Mammary epithelial cell (primary cell): ENCODE data around the gene HSPA1A.

Experiments
- CTCF ChIP-seq, 2 donors: IDR thresholded peaks in 1 of 2; conservative IDR thresholded peaks in 1 of 2; 2 replicates each; pipeline ENCODE4 v1.5.1; 2011 to 2012; ENCODE audit warnings: inconsistent platforms in 2 of 2, low read length in 2 of 2, mild to moderate bottlenecking in 2 of 2, control low read depth in 1 of 2, low read depth in 1 of 2; ENCODE audit not compliant: insufficient read depth in 1 of 2; ENCODE audit errors: extremely low read depth in 1 of 2
- EZH2 ChIP-seq: IDR thresholded peaks from 2 replicates; pipeline ENCODE4 v1.6.1; 2012; ENCODE audit warnings: low read length, inconsistent platforms, borderline replicate concordance

GRCh38 chr6:31825553-31825952 is 10.2 kb downstream of the HSPA1A start:
- TF ChIP-seq CTCF (conservative IDR thresholded peaks at IDR 0.05 in 1 of 2, IDR thresholded peaks at IDR 0.05 in 1 of 2; ENCODE audit: extremely low read depth in 1 of 2, insufficient read depth in 1 of 2, low read depth in 1 of 2, low read length in 2 of 2): no peak
- TF ChIP-seq EZH2: no peak
